Measurements from ENCODE around the gene DIRAS1.
"Not testable (repeated sequence)": the region's sequence is repeated elsewhere in the genome, so short reads cannot be mapped to it uniquely, and the experiment has no call there.

The DIRAS1 gene

GRCh38 chr19:2691951-2692350 is 29.2 kb downstream of the DIRAS1 start:
- Histone ChIP-seq H3K36me3 (ENCODE audit: control insufficient read depth in 1 of 2, insufficient read depth in 2 of 2, low read length in 2 of 2) (no peaks in the 10 kb centered on the region), H3K27ac (ENCODE audit: low read depth, low read length) (no peak overlapping the region), H3K27me3 (ENCODE audit: control insufficient read depth in 1 of 2, insufficient read depth in 2 of 2, low read length in 2 of 2) (no peaks in the 10 kb centered on the region), H3K4me1 (ENCODE audit: control insufficient read depth in 1 of 2, insufficient read depth in 2 of 2, low read length in 2 of 2) (peaks cover 0 to 11% of the 10 kb centered on the region in 2 donors), H3K9ac (ENCODE audit: low read depth in 1 of 2, low read length in 2 of 2) (no peak overlapping the region), H3K4me3 (ENCODE audit: low read depth in 1 of 2, low read length in 2 of 2) (no peak overlapping the region), H3K9me3 (ENCODE audit: control insufficient read depth in 1 of 2, low read length in 2 of 2) (no peaks in the 10 kb centered on the region)

GRCh38 chr19:2690856-2691255 is 30.3 kb downstream of the DIRAS1 start:
- peaks cover 0 to 11% of the 10 kb centered on the region in 2 donors for H3K4me1 ChIP-seq (ENCODE audit: control insufficient read depth in 1 of 2, insufficient read depth in 2 of 2, low read length in 2 of 2)
- no peak overlapping the region for H3K9ac ChIP-seq (ENCODE audit: low read depth in 1 of 2, low read length in 2 of 2)
- H3K27ac ChIP-seq (ENCODE audit: low read depth, low read length) = no peak overlapping the region
- no peaks in the 10 kb centered on the region for H3K9me3 ChIP-seq (ENCODE audit: control insufficient read depth in 1 of 2, low read length in 2 of 2)
- no peak overlapping the region for H3K4me3 ChIP-seq (ENCODE audit: low read depth in 1 of 2, low read length in 2 of 2)
- no peaks in the 10 kb centered on the region for H3K27me3 ChIP-seq (ENCODE audit: control insufficient read depth in 1 of 2, insufficient read depth in 2 of 2, low read length in 2 of 2)
- H3K36me3 ChIP-seq (ENCODE audit: control insufficient read depth in 1 of 2, insufficient read depth in 2 of 2, low read length in 2 of 2) = no peaks in the 10 kb centered on the region

DNA sequence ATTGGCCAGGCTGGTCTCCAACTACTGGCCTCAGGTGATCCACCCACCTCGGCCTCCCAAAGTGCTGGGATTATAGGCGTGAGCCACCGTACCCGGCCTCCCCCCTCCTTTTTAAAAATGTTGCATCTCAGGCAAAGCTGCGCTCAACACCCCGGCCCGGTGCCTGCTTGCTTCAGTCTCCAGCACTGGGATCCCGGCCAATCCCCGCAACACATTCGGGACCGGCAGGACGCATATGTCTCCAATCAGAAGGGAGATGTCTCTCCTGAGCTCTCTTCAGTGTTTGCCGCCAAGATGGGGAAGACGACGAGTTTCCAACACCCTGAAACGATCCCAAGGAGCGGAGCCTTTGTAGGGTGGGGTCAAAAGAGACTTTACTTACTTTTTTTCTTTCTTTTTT is 34.8 kb downstream of the DIRAS1 start:
- H3K9me3 ChIP-seq (ENCODE audit: control insufficient read depth in 1 of 2, low read length in 2 of 2) = no peaks in the 10 kb centered on the region
- no peaks in the 10 kb centered on the region for H3K27me3 ChIP-seq (ENCODE audit: control insufficient read depth in 1 of 2, insufficient read depth in 2 of 2, low read length in 2 of 2)
- H3K9ac ChIP-seq (ENCODE audit: low read depth in 1 of 2, low read length in 2 of 2) = no peak overlapping the region
- no peaks in the 10 kb centered on the region for H3K36me3 ChIP-seq (ENCODE audit: control insufficient read depth in 1 of 2, insufficient read depth in 2 of 2, low read length in 2 of 2)
- H3K27ac ChIP-seq (ENCODE audit: low read depth, low read length) = no peak overlapping the region
- no peaks in the 10 kb centered on the region for H3K4me1 ChIP-seq (ENCODE audit: control insufficient read depth in 1 of 2, insufficient read depth in 2 of 2, low read length in 2 of 2)
- H3K4me3 ChIP-seq (ENCODE audit: low read depth in 1 of 2, low read length in 2 of 2) = no peak overlapping the region

DNA sequence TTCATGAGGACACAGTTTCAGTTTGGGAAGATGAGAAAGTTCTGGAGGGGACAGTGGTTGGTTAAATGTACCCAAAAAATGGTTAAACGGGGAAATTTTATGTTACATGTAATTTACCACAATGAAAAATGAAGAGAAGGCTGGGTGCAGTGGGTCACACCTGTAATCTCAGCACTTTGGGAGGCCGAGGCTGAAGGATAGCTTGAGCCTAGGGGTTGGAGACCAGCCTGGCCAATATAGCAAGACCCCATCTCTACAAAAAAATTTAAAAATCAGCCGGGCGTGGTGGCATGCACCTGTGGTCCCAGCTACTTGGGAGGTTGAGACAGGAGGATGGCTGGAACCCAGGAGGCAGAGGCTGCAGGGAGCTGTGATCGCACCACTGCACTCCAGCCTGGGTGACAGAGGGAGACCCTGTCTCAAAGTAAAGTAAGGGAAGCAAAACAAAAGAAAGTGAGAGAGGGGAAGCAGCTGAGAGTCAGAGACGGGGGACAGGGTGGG is 35.9 kb downstream of the DIRAS1 start:
- H3K9ac ChIP-seq (ENCODE audit: low read depth in 1 of 2, low read length in 2 of 2) = no peak overlapping the region
- no peaks in the 10 kb centered on the region for H3K36me3 ChIP-seq (ENCODE audit: control insufficient read depth in 1 of 2, insufficient read depth in 2 of 2, low read length in 2 of 2)
- no peaks in the 10 kb centered on the region for H3K4me1 ChIP-seq (ENCODE audit: control insufficient read depth in 1 of 2, insufficient read depth in 2 of 2, low read length in 2 of 2)
- no peaks in the 10 kb centered on the region for H3K9me3 ChIP-seq (ENCODE audit: control insufficient read depth in 1 of 2, low read length in 2 of 2)
- no peak overlapping the region for H3K27ac ChIP-seq (ENCODE audit: low read depth, low read length)
- no peaks in the 10 kb centered on the region for H3K27me3 ChIP-seq (ENCODE audit: control insufficient read depth in 1 of 2, insufficient read depth in 2 of 2, low read length in 2 of 2)
- H3K4me3 ChIP-seq (ENCODE audit: low read depth in 1 of 2, low read length in 2 of 2) = no peak overlapping the region

DNA sequence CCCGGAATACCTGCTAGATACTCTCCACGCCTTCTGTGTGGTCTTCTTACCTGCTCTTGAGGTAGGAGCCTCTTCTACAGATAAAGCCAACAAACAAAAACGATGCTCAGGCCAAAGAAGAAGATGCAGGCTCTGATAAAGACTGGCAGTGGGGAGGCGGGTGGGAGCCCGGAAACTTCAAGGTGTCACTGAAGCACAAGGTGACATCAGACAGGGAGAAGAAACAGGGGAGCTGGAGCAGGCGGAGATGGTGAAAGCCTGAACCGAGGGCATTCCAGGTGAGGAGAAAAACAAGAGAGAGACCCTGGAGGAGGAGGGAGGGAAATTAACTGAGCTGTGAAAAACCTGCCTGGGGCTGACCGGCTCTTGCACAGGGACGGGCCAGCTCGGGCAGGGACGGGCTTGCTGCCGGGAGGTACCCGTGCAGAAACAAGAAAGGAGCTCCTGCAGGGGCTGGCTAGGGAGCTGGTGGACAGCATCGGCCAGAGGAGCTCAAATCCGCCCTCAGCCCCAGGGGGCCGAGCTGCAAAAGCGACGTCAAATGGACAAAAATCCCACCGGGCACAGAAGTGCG is 37.7 kb downstream of the DIRAS1 start:
- Histone ChIP-seq H3K36me3 (ENCODE audit: control insufficient read depth in 1 of 2, insufficient read depth in 2 of 2, low read length in 2 of 2) (no peaks in the 10 kb centered on the region), H3K9me3 (ENCODE audit: control insufficient read depth in 1 of 2, low read length in 2 of 2) (no peaks in the 10 kb centered on the region), H3K9ac (ENCODE audit: low read depth in 1 of 2, low read length in 2 of 2) (no peak overlapping the region), H3K4me3 (ENCODE audit: low read depth in 1 of 2, low read length in 2 of 2) (no peak overlapping the region), H3K27ac (ENCODE audit: low read depth, low read length) (no peak overlapping the region), H3K27me3 (ENCODE audit: control insufficient read depth in 1 of 2, insufficient read depth in 2 of 2, low read length in 2 of 2) (no peaks in the 10 kb centered on the region), H3K4me1 (ENCODE audit: control insufficient read depth in 1 of 2, insufficient read depth in 2 of 2, low read length in 2 of 2) (peaks cover 0 to under 1% of the 10 kb centered on the region in 2 donors)

GRCh38 chr19:2680808-2681207 is 40.4 kb downstream of the DIRAS1 start:
- Histone ChIP-seq H3K27me3 (ENCODE audit: control insufficient read depth in 1 of 2, insufficient read depth in 2 of 2, low read length in 2 of 2) (no peaks in the 10 kb centered on the region), H3K4me1 (ENCODE audit: control insufficient read depth in 1 of 2, insufficient read depth in 2 of 2, low read length in 2 of 2) (peaks cover 0 to 5% of the 10 kb centered on the region in 2 donors), H3K9me3 (ENCODE audit: control insufficient read depth in 1 of 2, low read length in 2 of 2) (no peaks in the 10 kb centered on the region), H3K27ac (ENCODE audit: low read depth, low read length) (no peak overlapping the region), H3K9ac (ENCODE audit: low read depth in 1 of 2, low read length in 2 of 2) (no peak overlapping the region), H3K4me3 (ENCODE audit: low read depth in 1 of 2, low read length in 2 of 2) (no peak overlapping the region), H3K36me3 (ENCODE audit: control insufficient read depth in 1 of 2, insufficient read depth in 2 of 2, low read length in 2 of 2) (no peaks in the 10 kb centered on the region)

DNA sequence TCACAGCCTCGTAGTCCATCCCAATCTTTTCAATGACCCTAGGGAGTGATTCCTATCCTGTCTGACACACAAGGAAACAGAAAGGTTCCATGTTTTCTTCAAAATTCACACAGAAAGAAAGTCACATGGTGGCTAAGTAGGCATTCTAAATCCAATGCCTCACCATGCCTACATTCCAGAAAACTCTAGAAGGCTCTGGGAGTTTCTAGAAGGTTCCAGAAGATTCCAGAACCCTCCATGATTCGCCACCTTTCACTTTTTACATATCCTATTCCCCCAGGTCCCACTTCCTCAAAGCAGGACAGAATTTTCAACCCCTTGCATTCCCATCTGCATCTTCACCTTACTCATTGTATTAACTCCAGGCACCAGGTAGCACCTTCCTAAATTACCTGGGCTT is 41.7 kb downstream of the DIRAS1 start:
- Histone ChIP-seq H3K27ac (ENCODE audit: low read depth, low read length) (no peak overlapping the region), H3K9me3 (ENCODE audit: control insufficient read depth in 1 of 2, low read length in 2 of 2) (no peaks in the 10 kb centered on the region), H3K4me3 (ENCODE audit: low read depth in 1 of 2, low read length in 2 of 2) (no peak overlapping the region), H3K9ac (ENCODE audit: low read depth in 1 of 2, low read length in 2 of 2) (no peak overlapping the region), H3K36me3 (ENCODE audit: control insufficient read depth in 1 of 2, insufficient read depth in 2 of 2, low read length in 2 of 2) (no peaks in the 10 kb centered on the region), H3K27me3 (ENCODE audit: control insufficient read depth in 1 of 2, insufficient read depth in 2 of 2, low read length in 2 of 2) (no peaks in the 10 kb centered on the region), H3K4me1 (ENCODE audit: control insufficient read depth in 1 of 2, insufficient read depth in 2 of 2, low read length in 2 of 2) (peaks cover 0 to 5% of the 10 kb centered on the region in 2 donors)

GRCh38 chr19:2678948-2679347 is 42.2 kb downstream of the DIRAS1 start:
- H3K4me3 ChIP-seq (ENCODE audit: low read depth in 1 of 2, low read length in 2 of 2); H3K27ac ChIP-seq (ENCODE audit: low read depth, low read length); H3K4me1 ChIP-seq (ENCODE audit: control insufficient read depth in 1 of 2, insufficient read depth in 2 of 2, low read length in 2 of 2); H3K27me3 ChIP-seq (ENCODE audit: control insufficient read depth in 1 of 2, insufficient read depth in 2 of 2, low read length in 2 of 2); H3K9ac ChIP-seq (ENCODE audit: low read depth in 1 of 2, low read length in 2 of 2); H3K36me3 ChIP-seq (ENCODE audit: control insufficient read depth in 1 of 2, insufficient read depth in 2 of 2, low read length in 2 of 2); H3K9me3 ChIP-seq (ENCODE audit: control insufficient read depth in 1 of 2, low read length in 2 of 2): not testable (repeated sequence)

GRCh38 chr19:2678044-2678671 is 43.0 kb downstream of the DIRAS1 start:
- Histone ChIP-seq H3K27me3 (ENCODE audit: control insufficient read depth in 1 of 2, insufficient read depth in 2 of 2, low read length in 2 of 2) (no peaks in the 10 kb centered on the region), H3K4me1 (ENCODE audit: control insufficient read depth in 1 of 2, insufficient read depth in 2 of 2, low read length in 2 of 2) (peaks cover 0 to 5% of the 10 kb centered on the region in 2 donors), H3K9me3 (ENCODE audit: control insufficient read depth in 1 of 2, low read length in 2 of 2) (no peaks in the 10 kb centered on the region), H3K4me3 (ENCODE audit: low read depth in 1 of 2, low read length in 2 of 2) (no peak overlapping the region), H3K36me3 (ENCODE audit: control insufficient read depth in 1 of 2, insufficient read depth in 2 of 2, low read length in 2 of 2) (no peaks in the 10 kb centered on the region), H3K27ac (ENCODE audit: low read depth, low read length) (peak overlapping the region; percentile 26), H3K9ac (ENCODE audit: low read depth in 1 of 2, low read length in 2 of 2) (peak overlapping the region in 1 of 2 donors; percentile 14)

GRCh38 chr19:2676823-2677222 is 44.3 kb downstream of the DIRAS1 start:
- Histone ChIP-seq H3K4me1 (ENCODE audit: control insufficient read depth in 1 of 2, insufficient read depth in 2 of 2, low read length in 2 of 2) (peaks cover 0 to 5% of the 10 kb centered on the region in 2 donors), H3K27ac (ENCODE audit: low read depth, low read length) (no peak overlapping the region), H3K36me3 (ENCODE audit: control insufficient read depth in 1 of 2, insufficient read depth in 2 of 2, low read length in 2 of 2) (no peaks in the 10 kb centered on the region), H3K27me3 (ENCODE audit: control insufficient read depth in 1 of 2, insufficient read depth in 2 of 2, low read length in 2 of 2) (no peaks in the 10 kb centered on the region), H3K9ac (ENCODE audit: low read depth in 1 of 2, low read length in 2 of 2) (no peak overlapping the region), H3K4me3 (ENCODE audit: low read depth in 1 of 2, low read length in 2 of 2) (no peak overlapping the region), H3K9me3 (ENCODE audit: control insufficient read depth in 1 of 2, low read length in 2 of 2) (no peaks in the 10 kb centered on the region)
